Stomach (tissue), 9 donors: ENCODE measurements around the gene MYBBP1A. TPM values are rescaled to one million over a fixed set of nuclear protein-coding genes. Genes with fewer than 3 reads are reported as not detected.

Experiments
- DNase-seq, 2 donors: peaks; one replicate each; pipeline versions ENCODE4 v3.0.0 to v3.0.0-alpha.2; 2013 to 2019
- H3K27ac ChIP-seq, 5 donors: fragments of 200-600 bp in 4 of 5; sonication (generic) in 4 of 5; one replicate each; pipeline ENCODE4 v1.5.1; 2013 to 2019; ENCODE audit warnings: mild to moderate bottlenecking in 1 of 5, moderate library complexity in 1 of 5
- H3K27me3 ChIP-seq, 3 donors: fragments of 200-600 bp; sonication (generic); one replicate each; pipeline ENCODE4 v1.5.1; 2017 to 2019; ENCODE audit warnings: mixed run types in 1 of 3
- H3K36me3 ChIP-seq, 4 donors: fragments of 200-600 bp; sonication (generic); 1 replicate in 3 of 4; 2 replicates in 1 of 4; pipeline ENCODE4 v1.5.1; 2016 to 2019
- H3K4me1 ChIP-seq, 4 donors: fragments of 200-600 bp; sonication (generic); one replicate each; pipeline ENCODE4 v1.5.1; 2016 to 2019
- H3K4me3 ChIP-seq, 4 donors: fragments of 200-600 bp; sonication (generic) in 3 of 4; one replicate each; pipeline ENCODE4 v1.5.1; 2016 to 2019; ENCODE audit warnings: mild to moderate bottlenecking in 1 of 4
- H3K9me3 ChIP-seq, 4 donors: fragments of 200-600 bp; sonication (generic); one replicate each; pipeline ENCODE4 v1.5.1; 2016 to 2019
- EP300 ChIP-seq: sonication (generic); formaldehyde crosslinking; IDR thresholded peaks from one replicate; pipeline ENCODE4 v1.6.1; 2017; ENCODE audit warnings: antibody characterized with exemption
- POLR2A ChIP-seq, 4 donors: fragments of 450-650 bp; IDR thresholded peaks; one replicate each; pipeline ENCODE4 v1.6.1; 2016; ENCODE audit warnings: antibody characterized with exemption in 4 of 4, control low read depth in 2 of 4, mild to moderate bottlenecking in 1 of 4, moderate library complexity in 1 of 4
- POLR2AphosphoS5 ChIP-seq, 3 donors: sonication (generic); formaldehyde crosslinking; IDR thresholded peaks; one replicate each; pipeline ENCODE4 v1.6.1; 2016; ENCODE audit warnings: antibody characterized with exemption in 3 of 3
- WGBS, 5 donors: extraction: QIAGEN DNeasy Blood & Tissue Kit in 3 of 5; methylation state at CpG; one replicate each; pipeline versions ENCODE4 v1.1.5 to v1.1.7; 2013 to 2018; 5-methylcytosine and 5-hydroxymethylcytosine counted together
- intact Hi-C: fragments of 100-400 bp; cut with DNase I; formaldehyde crosslinking; loops from one replicate; pipeline ENCODE4 v1.15.1; 2023; ENCODE audit warnings: low total_unique reads
- polyA plus RNA-seq, 3 donors: library from polyadenylated mRNA; stranded (reverse); fragments of 200-250 nt; gene quantifications; one replicate each; pipeline ENCODE4 v1.2.3, GENCODE V29; 2013
- total RNA-seq, 5 donors: library from RNA; depleted of rRNA; stranded (reverse); fragments of >200 nt; gene quantifications; one replicate each; pipeline versions ENCODE4 v1.1.0 to v1.2.3, GENCODE V29; 2014 to 2016
- TF ChIP-seq, protein P1 (sequence below), 7 experiments: fragments of 450-650 bp in 4 of 7; fragments of 200-600 bp in 3 of 7; sonication (generic) in 3 of 7; IDR thresholded peaks; one replicate each; pipeline ENCODE4 v1.5.1; 2016 to 2019; ENCODE audit warnings: antibody characterized with exemption in 7 of 7, control low read depth in 2 of 7, mild to moderate bottlenecking in 1 of 7
- donor health status: healthy with polysubstance abuse.
- donor health status: Bipolar disorder and iron deficiency.
- donor health status: healthy.

Gene MYBBP1A
- total and polyA plus RNA-seq, 8 donors, result 14.1 to 237 (median 44.5) TPM

DNA sequence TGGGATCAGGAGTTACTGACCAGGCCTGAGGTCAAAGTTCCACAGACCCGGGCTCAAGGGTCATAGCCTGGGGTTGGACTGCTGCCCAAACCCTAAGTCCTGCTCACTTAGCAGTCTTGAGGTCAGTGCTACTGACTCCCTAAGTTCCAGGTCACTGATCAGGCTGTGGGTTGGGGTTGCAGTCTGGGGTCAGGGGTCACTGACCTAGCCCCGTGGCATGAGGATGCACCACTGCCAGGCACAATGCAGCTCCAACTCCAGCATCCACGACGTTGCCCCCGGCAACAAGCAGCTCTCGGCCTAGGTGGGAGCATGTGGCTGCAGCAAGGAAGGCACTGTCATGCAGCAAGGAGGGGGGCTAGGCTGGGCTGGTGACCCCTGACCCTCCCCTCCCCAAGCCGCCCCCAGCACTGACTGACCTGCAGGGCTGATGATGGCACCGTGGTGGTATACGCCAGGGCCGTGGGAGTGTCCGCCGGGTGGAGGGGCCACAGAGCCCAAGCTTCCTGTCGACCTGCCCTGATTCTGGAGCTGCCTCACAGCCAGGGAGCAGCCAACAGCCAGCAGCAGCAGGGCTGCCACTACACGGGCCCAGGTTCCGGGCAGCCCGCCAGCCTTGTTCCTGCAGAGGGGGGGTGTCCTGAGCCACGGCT, 4.1 kb upstream of the MYBBP1A start:
- TF ChIP-seq EP300 (no peak), POLR2A (IDR thresholded peaks at IDR 0.05) (no peak), POLR2AphosphoS5 (IDR thresholded peaks at IDR 0.05) (no peak)
- TF ChIP-seq, protein P1, sequence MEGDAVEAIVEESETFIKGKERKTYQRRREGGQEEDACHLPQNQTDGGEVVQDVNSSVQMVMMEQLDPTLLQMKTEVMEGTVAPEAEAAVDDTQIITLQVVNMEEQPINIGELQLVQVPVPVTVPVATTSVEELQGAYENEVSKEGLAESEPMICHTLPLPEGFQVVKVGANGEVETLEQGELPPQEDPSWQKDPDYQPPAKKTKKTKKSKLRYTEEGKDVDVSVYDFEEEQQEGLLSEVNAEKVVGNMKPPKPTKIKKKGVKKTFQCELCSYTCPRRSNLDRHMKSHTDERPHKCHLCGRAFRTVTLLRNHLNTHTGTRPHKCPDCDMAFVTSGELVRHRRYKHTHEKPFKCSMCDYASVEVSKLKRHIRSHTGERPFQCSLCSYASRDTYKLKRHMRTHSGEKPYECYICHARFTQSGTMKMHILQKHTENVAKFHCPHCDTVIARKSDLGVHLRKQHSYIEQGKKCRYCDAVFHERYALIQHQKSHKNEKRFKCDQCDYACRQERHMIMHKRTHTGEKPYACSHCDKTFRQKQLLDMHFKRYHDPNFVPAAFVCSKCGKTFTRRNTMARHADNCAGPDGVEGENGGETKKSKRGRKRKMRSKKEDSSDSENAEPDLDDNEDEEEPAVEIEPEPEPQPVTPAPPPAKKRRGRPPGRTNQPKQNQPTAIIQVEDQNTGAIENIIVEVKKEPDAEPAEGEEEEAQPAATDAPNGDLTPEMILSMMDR (IDR thresholded peaks at IDR 0.05), result no peak
- WGBS, 5 donors, result 28 to 60% (median 36%) methylated on average over 3 to 17 of the region's 17 CpGs
- H3K27ac ChIP-seq, result peak overlapping the region in 3 of 5 donors; percentile 69 to 73 (median 70)
- no peaks in the 10 kb centered on the region for H3K27me3 ChIP-seq
- no peaks in the 10 kb centered on the region for H3K36me3 ChIP-seq
- intact Hi-C loops, result no loop called here
- peaks cover 17 to 47% (median 36%) of the 10 kb centered on the region in 4 donors for H3K4me1 ChIP-seq
- no peaks in the 10 kb centered on the region for H3K9me3 ChIP-seq
- DNase-seq, result peak; percentile 39 to 51
- peak overlapping the region; percentile 18 to 41 (median 34) for H3K4me3 ChIP-seq

GRCh38 chr17:4558347-4558971, 3.3 kb upstream of the MYBBP1A start:
- Histone ChIP-seq H3K36me3 (peaks cover 0 to 7% (median 6%) of the 10 kb centered on the region in 4 donors), H3K27ac (no peak overlapping the region), H3K9me3 (no peaks in the 10 kb centered on the region), H3K27me3 (no peaks in the 10 kb centered on the region), H3K4me1 (peaks cover 22 to 55% (median 44%) of the 10 kb centered on the region in 4 donors), H3K4me3 (no peak overlapping the region)
- intact Hi-C loops, result no loop called here
- no peak for DNase-seq
- TF ChIP-seq, protein P1 (IDR thresholded peaks at IDR 0.05), result no peak
- TF ChIP-seq POLR2AphosphoS5 (IDR thresholded peaks at IDR 0.05) (no peak), EP300 (no peak), POLR2A (IDR thresholded peaks at IDR 0.05) (no peak)
- WGBS, 5 donors, result 78 to 86% (median 81%) methylated on average over 15 to 24 of the region's 24 CpGs

DNA sequence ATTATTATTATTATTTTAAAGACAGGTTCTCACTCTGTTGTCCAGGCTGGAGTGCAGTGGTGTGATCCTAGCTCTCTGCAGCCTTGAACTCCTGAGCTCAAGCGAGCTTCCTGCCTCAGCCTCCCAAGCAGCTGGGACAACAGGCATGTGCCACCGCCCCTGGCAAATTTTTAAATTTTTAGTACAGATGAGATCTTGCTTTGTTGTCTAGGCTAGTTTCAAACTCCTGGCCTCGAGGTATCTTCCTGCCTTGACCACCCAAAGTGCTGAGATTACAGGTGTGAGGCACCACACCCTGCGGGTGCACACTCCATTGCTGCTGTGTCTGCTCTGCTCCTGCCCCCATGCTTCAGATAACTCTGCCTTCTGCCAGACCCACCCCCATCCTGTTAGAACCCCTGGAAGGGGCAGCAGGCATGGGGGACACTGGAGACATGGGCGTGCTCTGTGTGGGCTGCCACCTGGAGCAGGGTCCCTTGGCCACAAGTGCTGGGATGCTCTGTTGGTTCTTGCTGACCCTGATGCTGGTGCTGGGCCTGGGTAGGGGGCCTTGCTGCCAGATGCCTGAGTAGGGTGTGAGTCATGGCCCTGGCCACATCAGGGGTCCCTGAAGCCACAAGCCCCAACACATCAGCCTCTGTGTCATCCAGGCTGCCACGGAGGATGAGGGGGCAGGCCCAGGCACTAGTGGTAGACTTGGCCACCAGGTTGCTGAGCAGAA, 2.6 kb upstream of the MYBBP1A start:
- Histone ChIP-seq H3K4me3 (no peak overlapping the region), H3K36me3 (peaks cover 2 to 14% (median 12%) of the 10 kb centered on the region in 4 donors), H3K27ac (no peak overlapping the region), H3K9me3 (no peaks in the 10 kb centered on the region), H3K4me1 (peaks cover 22 to 55% (median 45%) of the 10 kb centered on the region in 4 donors), H3K27me3 (no peaks in the 10 kb centered on the region)
- no peak for TF ChIP-seq POLR2A (IDR thresholded peaks at IDR 0.05)
- no peak for TF ChIP-seq EP300
- TF ChIP-seq, protein P1 (IDR thresholded peaks at IDR 0.05), result no peak
- no peak for TF ChIP-seq POLR2AphosphoS5 (IDR thresholded peaks at IDR 0.05)
- 85 to 94% (median 89%) methylated on average over 5 to 6 of the region's 6 CpGs for WGBS, 5 donors
- no peak for DNase-seq
- intact Hi-C loops, result no loop called here

DNA sequence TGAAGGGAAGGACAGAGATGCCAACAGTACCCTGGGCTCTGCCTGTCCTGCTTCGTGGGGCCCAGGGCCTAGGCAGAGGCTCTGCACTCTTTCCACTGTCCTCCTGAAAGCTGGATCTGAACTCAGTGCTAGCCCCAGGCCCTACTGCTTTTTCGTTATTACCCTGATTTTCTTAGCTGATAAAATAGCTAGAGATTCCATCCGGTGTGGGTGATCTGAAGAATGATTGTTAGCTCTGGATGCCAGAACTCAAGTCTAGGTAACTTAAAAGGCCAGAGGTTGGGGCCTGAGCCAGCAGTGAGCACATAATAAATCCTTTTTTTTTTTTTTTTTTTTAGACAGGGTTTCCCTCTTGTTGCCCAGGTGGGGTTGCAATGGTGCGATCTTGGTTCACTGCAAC, 1.8 kb upstream of the MYBBP1A start:
- no peaks in the 10 kb centered on the region for H3K9me3 ChIP-seq
- TF ChIP-seq POLR2A (IDR thresholded peaks at IDR 0.05), result no peak
- TF ChIP-seq, protein P1 (IDR thresholded peaks at IDR 0.05), result no peak
- TF ChIP-seq POLR2AphosphoS5 (IDR thresholded peaks at IDR 0.05), result no peak
- no peak for TF ChIP-seq EP300
- no peak overlapping the region for H3K27ac ChIP-seq
- DNase-seq, result no peak
- H3K27me3 ChIP-seq, result no peaks in the 10 kb centered on the region
- intact Hi-C loops, result no loop called here
- peaks cover 10 to 22% (median 20%) of the 10 kb centered on the region in 4 donors for H3K36me3 ChIP-seq
- no peak overlapping the region for H3K4me3 ChIP-seq
- 80 to 85% (median 82%) methylated on average over 4 of the region's 4 CpGs for WGBS, 5 donors
- peaks cover 22 to 55% (median 45%) of the 10 kb centered on the region in 4 donors for H3K4me1 ChIP-seq
